WERI-Rb-1 (cell line): Measurements from ENCODE around the gene IPO4.

ENCODE experiments used
- DNase-seq: peaks from one replicate; pipeline ENCODE4 v3.0.0-alpha.2; 2020
- H3K27ac ChIP-seq: fragments of 250-450 bp; sonication (Bioruptor Pico); 2 replicates; pipeline ENCODE4 v1.5.1; 2020; ENCODE audit warnings: mild to moderate bottlenecking, moderate library complexity
- H3K27me3 ChIP-seq: fragments of 250-450 bp; sonication (Bioruptor Pico); 2 replicates; pipeline ENCODE4 v1.5.1; 2021; ENCODE audit warnings: mild to moderate bottlenecking, low read depth, moderate library complexity; ENCODE audit not compliant: insufficient read depth, severe bottlenecking
- H3K36me3 ChIP-seq: fragments of 250-450 bp; sonication (Bioruptor Pico); 2 replicates; pipeline ENCODE4 v1.5.1; 2020; ENCODE audit warnings: mild to moderate bottlenecking, moderate library complexity
- H3K4me3 ChIP-seq: 2 replicates; pipeline ENCODE4 v1.5.1; 2011; ENCODE audit warnings: low read depth, mild to moderate bottlenecking, control low read depth, low read length
- H3K9me3 ChIP-seq: fragments of 250-450 bp; sonication (Bioruptor Pico); 2 replicates; pipeline ENCODE4 v1.5.1; 2021; ENCODE audit warnings: mild to moderate bottlenecking, moderate library complexity; ENCODE audit not compliant: severe bottlenecking
- CTCF ChIP-seq: IDR thresholded peaks from 2 replicates; pipeline ENCODE4 v1.5.1; 2011; ENCODE audit warnings: low read depth, mild to moderate bottlenecking, control low read depth, inconsistent platforms, low read length

IPO4 gene

GRCh38 chr14:24172871-24173281, 15.7 kb downstream of the IPO4 start:
- peaks cover 53% of the 10 kb centered on the region for H3K36me3 ChIP-seq
- H3K9me3 ChIP-seq: no peaks in the 10 kb centered on the region
- peak overlapping the region; percentile 75 for H3K4me3 ChIP-seq
- no peak for DNase-seq
- no peaks in the 10 kb centered on the region for H3K27me3 ChIP-seq
- peak overlapping the region; percentile 90 for H3K27ac ChIP-seq
- no peak for TF ChIP-seq CTCF

GRCh38 chr14:24172261-24172860, 16.3 kb downstream of the IPO4 start:
- TF ChIP-seq CTCF: no peak
- peak overlapping the region; percentile 90 for H3K27ac ChIP-seq
- no peaks in the 10 kb centered on the region for H3K27me3 ChIP-seq
- H3K4me3 ChIP-seq: peak overlapping the region; percentile 75
- peaks cover 48% of the 10 kb centered on the region for H3K36me3 ChIP-seq
- no peaks in the 10 kb centered on the region for H3K9me3 ChIP-seq
- peak; percentile 49 for DNase-seq

- peak within 1 kb of the TSS; percentile 90 for H3K27ac ChIP-seq
- no peak for TF ChIP-seq CTCF
- H3K36me3 ChIP-seq: peaks cover 41% of the 10 kb centered on the region
- H3K27me3 ChIP-seq: no peaks in the 10 kb centered on the region
- peak within 1 kb of the TSS; percentile 75 for H3K4me3 ChIP-seq
- no peaks in the 10 kb centered on the region for H3K9me3 ChIP-seq
- peak; percentile 99 for DNase-seq
Measured at GRCh38 chr14:24171422-24172260, 17.0 kb downstream of the IPO4 start, which contains the start of gene REC8. TSS of gene REC8 (plus strand) at chr14:24172080. CDS start at chr14:24172553, 473 bp downstream.

- no peak overlapping the region for H3K27ac ChIP-seq
- TF ChIP-seq CTCF: no peak
- no peaks in the 10 kb centered on the region for H3K9me3 ChIP-seq
- no peak overlapping the region for H3K4me3 ChIP-seq
- peaks cover 32% of the 10 kb centered on the region for H3K36me3 ChIP-seq
- H3K27me3 ChIP-seq: no peaks in the 10 kb centered on the region
- DNase-seq: no peak
Measured at GRCh38 chr14:24167469-24168114, 21.0 kb downstream of the IPO4 start.

GRCh38 chr14:24165785-24166184, 22.8 kb downstream of the IPO4 start:
- H3K27ac ChIP-seq: no peak overlapping the region
- H3K9me3 ChIP-seq: no peaks in the 10 kb centered on the region
- DNase-seq: no peak
- H3K36me3 ChIP-seq: peaks cover 29% of the 10 kb centered on the region
- no peak overlapping the region for H3K4me3 ChIP-seq
- no peak for TF ChIP-seq CTCF
- H3K27me3 ChIP-seq: no peaks in the 10 kb centered on the region
